Measurements from ENCODE around the gene LONRF2.

The LONRF2 gene

DNA sequence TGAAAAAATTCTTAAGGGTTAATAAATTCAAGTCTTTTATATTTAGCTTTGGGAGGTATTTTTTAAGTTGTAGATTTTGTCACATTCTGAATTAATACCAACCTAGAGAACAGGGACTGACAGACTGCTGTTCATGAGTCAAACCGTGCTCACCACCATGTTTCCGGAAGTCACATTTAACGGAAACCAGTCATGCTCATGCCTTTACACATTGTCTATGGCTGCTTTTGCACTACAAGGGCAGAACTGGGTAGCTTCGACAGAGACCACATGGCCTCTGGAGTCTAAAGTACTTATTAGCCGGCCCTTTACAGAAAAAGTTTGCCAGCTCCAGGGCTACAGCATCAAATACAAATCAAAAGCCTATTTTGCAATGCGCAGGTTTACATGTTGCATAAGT, 33.3 kb downstream of the LONRF2 start:
- H3K27me3 ChIP-seq (ENCODE audit: insufficient read depth, poor library complexity, severe bottlenecking): no peaks in the 10 kb centered on the region
- no peak for DNase-seq (ENCODE audit: low read depth in 1 of 2, low spot score in 1 of 2)
- TF ChIP-seq POLR2AphosphoS5 (IDR thresholded peaks at IDR 0.05; ENCODE audit: low read depth): no peak
- TF ChIP-seq, protein P1, sequence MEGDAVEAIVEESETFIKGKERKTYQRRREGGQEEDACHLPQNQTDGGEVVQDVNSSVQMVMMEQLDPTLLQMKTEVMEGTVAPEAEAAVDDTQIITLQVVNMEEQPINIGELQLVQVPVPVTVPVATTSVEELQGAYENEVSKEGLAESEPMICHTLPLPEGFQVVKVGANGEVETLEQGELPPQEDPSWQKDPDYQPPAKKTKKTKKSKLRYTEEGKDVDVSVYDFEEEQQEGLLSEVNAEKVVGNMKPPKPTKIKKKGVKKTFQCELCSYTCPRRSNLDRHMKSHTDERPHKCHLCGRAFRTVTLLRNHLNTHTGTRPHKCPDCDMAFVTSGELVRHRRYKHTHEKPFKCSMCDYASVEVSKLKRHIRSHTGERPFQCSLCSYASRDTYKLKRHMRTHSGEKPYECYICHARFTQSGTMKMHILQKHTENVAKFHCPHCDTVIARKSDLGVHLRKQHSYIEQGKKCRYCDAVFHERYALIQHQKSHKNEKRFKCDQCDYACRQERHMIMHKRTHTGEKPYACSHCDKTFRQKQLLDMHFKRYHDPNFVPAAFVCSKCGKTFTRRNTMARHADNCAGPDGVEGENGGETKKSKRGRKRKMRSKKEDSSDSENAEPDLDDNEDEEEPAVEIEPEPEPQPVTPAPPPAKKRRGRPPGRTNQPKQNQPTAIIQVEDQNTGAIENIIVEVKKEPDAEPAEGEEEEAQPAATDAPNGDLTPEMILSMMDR (IDR thresholded peaks at IDR 0.05; ENCODE audit: insufficient read depth, low read length): no peak
- no peak for TF ChIP-seq GABPA (IDR thresholded peaks at IDR 0.05; ENCODE audit: low read depth)
- TF ChIP-seq SPI1 (IDR thresholded peaks at IDR 0.05; ENCODE audit: borderline replicate concordance, low read depth): no peak
- TF ChIP-seq, protein P2, sequence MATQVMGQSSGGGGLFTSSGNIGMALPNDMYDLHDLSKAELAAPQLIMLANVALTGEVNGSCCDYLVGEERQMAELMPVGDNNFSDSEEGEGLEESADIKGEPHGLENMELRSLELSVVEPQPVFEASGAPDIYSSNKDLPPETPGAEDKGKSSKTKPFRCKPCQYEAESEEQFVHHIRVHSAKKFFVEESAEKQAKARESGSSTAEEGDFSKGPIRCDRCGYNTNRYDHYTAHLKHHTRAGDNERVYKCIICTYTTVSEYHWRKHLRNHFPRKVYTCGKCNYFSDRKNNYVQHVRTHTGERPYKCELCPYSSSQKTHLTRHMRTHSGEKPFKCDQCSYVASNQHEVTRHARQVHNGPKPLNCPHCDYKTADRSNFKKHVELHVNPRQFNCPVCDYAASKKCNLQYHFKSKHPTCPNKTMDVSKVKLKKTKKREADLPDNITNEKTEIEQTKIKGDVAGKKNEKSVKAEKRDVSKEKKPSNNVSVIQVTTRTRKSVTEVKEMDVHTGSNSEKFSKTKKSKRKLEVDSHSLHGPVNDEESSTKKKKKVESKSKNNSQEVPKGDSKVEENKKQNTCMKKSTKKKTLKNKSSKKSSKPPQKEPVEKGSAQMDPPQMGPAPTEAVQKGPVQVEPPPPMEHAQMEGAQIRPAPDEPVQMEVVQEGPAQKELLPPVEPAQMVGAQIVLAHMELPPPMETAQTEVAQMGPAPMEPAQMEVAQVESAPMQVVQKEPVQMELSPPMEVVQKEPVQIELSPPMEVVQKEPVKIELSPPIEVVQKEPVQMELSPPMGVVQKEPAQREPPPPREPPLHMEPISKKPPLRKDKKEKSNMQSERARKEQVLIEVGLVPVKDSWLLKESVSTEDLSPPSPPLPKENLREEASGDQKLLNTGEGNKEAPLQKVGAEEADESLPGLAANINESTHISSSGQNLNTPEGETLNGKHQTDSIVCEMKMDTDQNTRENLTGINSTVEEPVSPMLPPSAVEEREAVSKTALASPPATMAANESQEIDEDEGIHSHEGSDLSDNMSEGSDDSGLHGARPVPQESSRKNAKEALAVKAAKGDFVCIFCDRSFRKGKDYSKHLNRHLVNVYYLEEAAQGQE (IDR thresholded peaks at IDR 0.05; ENCODE audit: insufficient replicate concordance, low read depth): no peak
- no peak overlapping the region for H3K4me3 ChIP-seq (replicated peaks; ENCODE audit: insufficient read depth, low read length)
- H3K27ac ChIP-seq (replicated peaks): no peak overlapping the region

DNA sequence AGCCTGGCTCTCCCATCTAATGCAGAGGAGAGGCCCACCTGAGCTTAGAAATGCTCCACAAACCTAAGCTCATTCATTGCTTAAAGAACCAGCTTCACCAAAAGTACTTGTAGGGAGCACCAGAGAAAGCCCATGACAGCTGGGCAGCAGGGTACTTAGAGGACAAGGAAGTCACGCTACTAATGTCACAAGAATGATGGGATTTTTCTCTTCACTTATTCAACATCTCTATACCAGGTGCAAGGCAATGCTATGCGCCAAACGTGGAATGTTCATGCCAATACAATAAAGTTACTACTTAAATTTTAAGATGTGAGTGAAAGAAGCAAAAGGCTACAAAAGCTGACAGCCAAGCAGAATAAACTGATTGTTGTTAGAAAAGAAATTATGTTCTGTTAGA, 36.0 kb downstream of the LONRF2 start:
- Histone ChIP-seq H3K4me3 (replicated peaks; ENCODE audit: insufficient read depth, low read length) (no peak overlapping the region), H3K27me3 (ENCODE audit: insufficient read depth, poor library complexity, severe bottlenecking) (peaks cover 3% of the 10 kb centered on the region), H3K27ac (replicated peaks) (no peak overlapping the region)
- no peak for TF ChIP-seq POLR2AphosphoS5 (IDR thresholded peaks at IDR 0.05; ENCODE audit: low read depth)
- TF ChIP-seq, protein P1 (IDR thresholded peaks at IDR 0.05; ENCODE audit: insufficient read depth, low read length): no peak
- TF ChIP-seq GABPA (IDR thresholded peaks at IDR 0.05; ENCODE audit: low read depth): no peak
- TF ChIP-seq SPI1 (IDR thresholded peaks at IDR 0.05; ENCODE audit: borderline replicate concordance, low read depth): no peak
- TF ChIP-seq, protein P2 (IDR thresholded peaks at IDR 0.05; ENCODE audit: insufficient replicate concordance, low read depth): no peak
- no peak for DNase-seq (ENCODE audit: low read depth in 1 of 2, low spot score in 1 of 2)

DNA sequence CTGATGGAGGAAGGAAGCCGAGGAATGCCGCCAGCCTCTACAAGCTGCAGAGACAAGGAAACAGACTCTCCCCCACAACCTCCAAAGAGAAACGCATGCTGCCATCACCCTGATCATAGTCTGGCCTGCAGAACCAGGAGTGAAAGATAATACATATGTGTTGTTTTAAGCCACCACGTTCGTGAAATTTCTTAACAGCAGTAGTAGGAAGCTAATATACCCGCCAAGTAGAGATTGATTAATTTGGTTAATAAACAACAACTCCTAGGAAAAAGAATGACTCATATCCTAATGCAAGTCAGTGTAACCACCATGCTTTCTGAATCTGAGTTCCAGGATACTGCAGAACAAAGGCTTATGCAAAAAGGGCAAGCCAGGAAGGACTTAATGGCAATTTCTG, 36.6 kb downstream of the LONRF2 start:
- no peak overlapping the region for H3K27ac ChIP-seq (replicated peaks)
- TF ChIP-seq, protein P1 (IDR thresholded peaks at IDR 0.05; ENCODE audit: insufficient read depth, low read length): no peak
- TF ChIP-seq SPI1 (IDR thresholded peaks at IDR 0.05; ENCODE audit: borderline replicate concordance, low read depth) (no peak), POLR2AphosphoS5 (IDR thresholded peaks at IDR 0.05; ENCODE audit: low read depth) (no peak), GABPA (IDR thresholded peaks at IDR 0.05; ENCODE audit: low read depth) (no peak)
- TF ChIP-seq, protein P2 (IDR thresholded peaks at IDR 0.05; ENCODE audit: insufficient replicate concordance, low read depth): no peak

More for the DNA sequence above, 36.6 kb downstream of the LONRF2 start:
- H3K4me3 ChIP-seq (replicated peaks; ENCODE audit: insufficient read depth, low read length): no peak overlapping the region
- no peak for DNase-seq (ENCODE audit: low read depth in 1 of 2, low spot score in 1 of 2)
- peaks cover 3% of the 10 kb centered on the region for H3K27me3 ChIP-seq (ENCODE audit: insufficient read depth, poor library complexity, severe bottlenecking)

All from HL-60 (cell line).